Measurements from ENCODE around the gene TBC1D2.

TBC1D2 gene

GRCh38 chr9:98234245-98234825 lies 21.1 kb downstream of the TBC1D2 start:
- no peak for DNase-seq

GRCh38 chr9:98232926-98233325 lies 22.5 kb downstream of the TBC1D2 start:
- no peak for DNase-seq

- DNase-seq: no peak
Measured at GRCh38 chr9:98231770-98232478, 23.5 kb downstream of the TBC1D2 start.

GRCh38 chr9:98230789-98231188 lies 24.7 kb downstream of the TBC1D2 start:
- DNase-seq: no peak

GRCh38 chr9:98230304-98230703 lies 25.1 kb downstream of the TBC1D2 start:
- DNase-seq: no peak

GRCh38 chr9:98229620-98230019 lies 25.8 kb downstream of the TBC1D2 start:
- DNase-seq: no peak

GRCh38 chr9:98229090-98229395 lies 26.4 kb downstream of the TBC1D2 start:
- no peak for DNase-seq

GRCh38 chr9:98228392-98229089 lies 26.9 kb downstream of the TBC1D2 start:
- no peak for DNase-seq

GRCh38 chr9:98227883-98228282 lies 27.6 kb downstream of the TBC1D2 start:
- DNase-seq: no peak

GRCh38 chr9:98226957-98227356 lies 28.5 kb downstream of the TBC1D2 start:
- DNase-seq: no peak

- DNase-seq: no peak
Measured at GRCh38 chr9:98226516-98226915, 28.9 kb downstream of the TBC1D2 start.

- no peak for DNase-seq
Measured at GRCh38 chr9:98225015-98225442, 30.4 kb downstream of the TBC1D2 start.

- no peak for DNase-seq
Measured at GRCh38 chr9:98222885-98223691, 32.4 kb downstream of the TBC1D2 start.

GRCh38 chr9:98220911-98221310 lies 34.5 kb downstream of the TBC1D2 start:
- DNase-seq: no peak

GRCh38 chr9:98219794-98220370 lies 35.6 kb downstream of the TBC1D2 start:
- no peak for DNase-seq

GRCh38 chr9:98219364-98219716 lies 36.1 kb downstream of the TBC1D2 start:
- no peak for DNase-seq

- no peak for DNase-seq
Measured at GRCh38 chr9:98218562-98219363, 36.7 kb downstream of the TBC1D2 start.

GRCh38 chr9:98217255-98217654 lies 38.2 kb downstream of the TBC1D2 start:
- DNase-seq: no peak

GRCh38 chr9:98216391-98216790 lies 39.1 kb downstream of the TBC1D2 start:
- no peak for DNase-seq

GRCh38 chr9:98215821-98216220 lies 39.6 kb downstream of the TBC1D2 start:
- DNase-seq: no peak

GRCh38 chr9:98215271-98215670 lies 40.2 kb downstream of the TBC1D2 start:
- DNase-seq: no peak

GRCh38 chr9:98214811-98215210 lies 40.6 kb downstream of the TBC1D2 start:
- no peak for DNase-seq

Data from activated T-cell treated with anti-CD3 and anti-CD28 coated beads for 4 hours (primary cell).